GM21526 (cell line): ENCODE data around the gene GCN1.

Experiments
- ATAC-seq: cut with Tn5 transposase; IDR thresholded peaks from one replicate; pipeline ENCODE4 v1.9.1; 2021; ENCODE audit warnings: moderate library complexity; ENCODE audit not compliant: unreplicated experiment, low FRiP score

The GCN1 gene

GRCh38 chr12:120155072-120155471 is 39.4 kb downstream of the GCN1 start:
- ATAC-seq: no peak

- no peak for ATAC-seq
These were observed 43.5 kb downstream of the GCN1 start for GRCh38 chr12:120150919-120151525.

DNA sequence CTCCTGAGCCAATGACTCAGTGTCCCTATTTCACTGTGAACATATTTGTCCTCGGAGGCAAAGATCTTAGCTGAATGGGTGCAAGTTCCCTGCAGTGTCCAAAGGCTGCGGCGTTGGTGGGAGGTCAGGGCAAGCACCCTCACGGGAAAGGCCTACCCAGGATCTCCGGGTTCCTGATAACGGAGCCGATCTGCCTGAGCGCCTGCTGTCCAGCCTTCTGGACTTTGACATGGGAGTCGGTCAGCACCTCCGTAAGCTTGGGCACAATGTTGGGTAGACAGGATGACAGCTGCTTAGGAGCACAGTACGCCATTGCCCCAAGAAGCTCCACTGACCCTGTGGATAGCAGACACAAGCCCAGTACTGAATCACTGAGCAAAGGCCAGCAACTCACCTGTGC is 46.5 kb downstream of the GCN1 start:
- ATAC-seq: no peak

GRCh38 chr12:120145164-120145563 is 49.4 kb downstream of the GCN1 start:
- ATAC-seq: no peak

DNA sequence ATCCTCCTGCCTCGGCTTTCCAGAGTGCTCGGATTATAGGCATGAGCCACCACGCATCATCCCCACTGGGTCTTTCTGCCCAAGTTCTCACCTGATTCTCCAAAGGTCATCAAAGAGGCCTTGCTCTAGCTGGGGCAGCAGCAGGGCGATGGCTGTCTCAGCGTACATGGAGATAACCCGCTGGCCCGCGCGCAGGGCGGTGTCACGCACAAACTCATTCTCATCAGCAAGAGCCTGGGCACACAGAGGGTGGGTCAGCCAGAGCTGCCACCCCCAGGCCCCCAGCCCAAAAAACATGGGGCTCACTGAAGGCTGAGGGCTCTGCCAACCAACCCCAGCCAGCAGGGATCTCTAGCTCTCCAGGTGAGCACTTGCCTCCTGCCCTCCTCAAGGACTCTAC is 50.3 kb downstream of the GCN1 start:
- ATAC-seq: no peak

- no peak for ATAC-seq
These were observed 52.2 kb downstream of the GCN1 start for GRCh38 chr12:120142231-120142877.

- ATAC-seq: no peak
These were observed 53.2 kb downstream of the GCN1 start for GRCh38 chr12:120141336-120141735.

DNA sequence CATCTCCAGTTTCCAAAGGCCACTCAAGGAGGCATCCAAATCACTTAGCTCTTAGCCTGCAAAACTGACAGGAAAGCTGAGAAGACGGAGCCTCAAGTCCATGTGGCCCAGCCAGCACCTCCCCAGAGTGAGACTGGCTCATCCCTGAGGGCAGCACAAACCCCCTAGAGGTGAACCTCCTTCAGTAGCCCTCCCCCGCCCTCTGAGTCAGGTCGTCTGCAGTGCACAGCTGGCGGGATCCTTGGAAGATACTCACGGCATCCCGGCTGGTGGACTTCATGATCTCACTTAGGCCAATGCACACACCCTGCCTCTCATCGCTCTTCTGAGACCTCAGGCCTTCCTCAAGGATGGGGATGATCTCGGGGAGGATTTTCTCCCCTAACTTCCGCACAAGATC is 53.9 kb downstream of the GCN1 start:
- ATAC-seq: no peak

DNA sequence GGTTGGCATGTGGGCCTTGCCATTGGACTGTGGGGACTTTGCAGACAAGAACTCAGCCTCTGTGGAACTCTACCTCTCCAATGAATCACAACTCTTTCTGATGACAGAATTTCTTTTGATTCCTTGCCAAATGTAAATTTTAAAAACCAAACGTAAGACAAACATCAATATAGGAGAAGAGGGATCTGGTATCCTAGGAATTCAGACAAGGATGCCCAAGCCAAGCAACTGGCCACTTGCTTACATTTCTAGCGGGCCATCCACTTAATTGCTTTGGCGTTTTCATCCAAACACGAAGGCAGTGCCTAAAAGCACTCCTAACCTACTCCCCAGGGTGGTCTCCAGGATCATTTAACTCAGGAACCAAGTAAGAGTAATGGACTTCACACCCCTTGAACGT is 54.6 kb downstream of the GCN1 start:
- ATAC-seq: no peak

DNA sequence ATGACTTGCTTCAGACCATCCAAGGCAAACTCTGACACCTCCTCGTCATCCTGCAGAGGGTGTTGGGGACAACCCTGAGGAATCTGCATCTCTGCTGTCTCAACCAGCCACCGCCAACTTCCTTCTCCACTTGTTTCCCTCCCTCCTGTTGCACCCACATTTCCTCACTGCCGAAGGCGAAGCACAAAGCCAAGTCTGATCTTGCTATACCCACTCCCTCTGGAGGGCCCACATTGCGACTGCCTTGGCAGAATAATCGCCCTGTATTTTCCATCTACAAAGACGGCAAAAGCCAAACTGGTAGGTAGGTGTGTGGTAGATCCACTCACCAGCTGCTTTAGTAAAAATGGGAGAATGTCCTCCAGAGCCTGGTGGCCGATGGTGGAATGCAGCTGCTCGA is 56.1 kb downstream of the GCN1 start:
- ATAC-seq: no peak

GRCh38 chr12:120137833-120138232 is 56.7 kb downstream of the GCN1 start:
- ATAC-seq: no peak

GRCh38 chr12:120136093-120136770 is 58.3 kb downstream of the GCN1 start:
- ATAC-seq: no peak

DNA sequence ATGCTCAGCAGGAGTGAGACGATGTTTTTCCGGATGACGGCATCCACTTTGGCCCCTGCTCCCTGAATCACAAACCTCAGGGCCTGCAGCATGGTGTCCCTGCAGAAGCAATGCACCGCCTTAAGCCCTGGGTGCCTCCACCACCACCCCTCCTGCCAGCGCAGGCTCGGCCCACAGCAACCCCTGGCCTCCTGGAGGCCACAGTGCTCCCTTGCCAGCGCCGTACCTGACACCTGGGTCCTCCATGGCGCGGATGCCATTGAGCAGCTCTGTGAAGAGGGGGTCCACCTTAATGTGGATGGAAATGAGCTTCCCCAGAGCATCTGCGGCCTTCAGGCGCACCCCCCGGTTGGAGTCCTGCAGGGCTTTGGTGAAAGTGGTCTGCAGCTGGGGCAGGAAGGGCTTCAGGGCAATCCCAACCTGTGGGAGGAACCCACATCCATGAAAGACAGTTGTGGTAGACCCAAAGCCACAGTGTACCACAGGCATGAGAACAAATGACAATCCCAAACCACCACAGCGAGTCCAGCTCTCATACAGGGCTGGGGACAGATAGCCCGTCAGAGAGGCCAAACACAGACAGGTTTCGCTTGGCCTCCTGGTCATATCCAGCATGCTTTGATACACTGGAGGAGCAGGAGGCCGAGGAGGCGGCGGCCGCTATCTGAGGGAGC is 60.1 kb downstream of the GCN1 start:
- no peak for ATAC-seq

DNA sequence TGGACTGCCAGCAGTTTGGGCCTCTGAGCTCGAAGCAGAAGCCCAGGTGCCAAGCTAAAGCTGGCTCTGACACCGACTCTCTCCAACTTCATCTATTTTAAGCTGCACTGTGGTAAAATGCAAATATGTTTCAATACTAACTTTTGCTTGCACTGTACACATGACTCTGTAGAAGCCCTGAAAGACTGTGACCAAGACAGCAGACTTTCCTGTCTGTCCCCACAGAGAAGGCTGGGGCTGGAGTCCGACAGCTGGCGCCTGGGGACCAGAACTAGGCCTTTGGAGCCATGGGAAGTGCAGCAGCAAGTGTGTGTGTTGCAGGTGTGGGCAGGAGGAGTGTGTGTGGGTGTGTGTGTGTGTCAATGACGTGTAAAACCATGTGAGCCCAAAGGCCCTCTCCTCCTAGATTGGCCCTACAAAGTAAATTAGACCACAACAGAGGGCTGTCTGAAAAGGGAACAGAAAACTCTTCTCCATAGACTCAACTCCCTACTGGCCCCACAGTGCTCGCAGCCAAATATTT is 61.6 kb downstream of the GCN1 start:
- ATAC-seq: peak; percentile 83

DNA sequence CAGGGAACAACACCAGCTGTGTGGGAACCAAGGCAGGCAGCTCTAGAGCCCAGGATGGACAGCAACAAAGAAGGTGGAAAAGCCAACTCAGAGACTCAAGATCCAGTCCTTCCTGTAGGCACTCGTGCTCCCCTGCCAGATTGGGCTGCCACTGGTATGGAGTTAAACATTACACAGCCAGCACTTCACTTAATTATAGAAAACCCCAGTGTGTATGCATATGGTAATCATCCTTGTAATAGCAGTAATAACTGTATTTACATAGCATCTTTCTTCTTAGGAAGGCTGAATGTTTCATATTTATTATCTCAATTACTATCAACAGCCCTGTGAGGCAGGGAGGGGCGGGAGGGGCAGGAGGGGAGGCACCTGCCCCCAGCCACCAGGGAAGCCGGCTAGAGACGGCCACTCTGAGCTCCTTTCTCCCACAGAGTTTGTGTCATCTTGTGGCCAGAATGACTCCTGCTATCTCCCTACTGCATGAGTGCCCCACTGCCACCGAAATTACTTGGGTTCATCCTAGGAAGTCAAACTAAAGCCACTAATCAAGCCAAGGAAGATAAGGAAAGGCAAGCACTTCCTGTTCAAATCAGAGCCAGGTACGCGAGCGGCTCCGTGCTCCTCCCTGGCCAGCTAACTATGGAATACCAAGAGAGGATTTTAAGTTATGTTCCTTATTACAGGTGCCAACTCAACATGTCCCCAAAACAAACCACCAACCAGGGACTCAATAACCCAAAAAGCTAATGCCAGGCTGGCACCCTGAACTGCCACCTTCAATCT is 62.3 kb downstream of the GCN1 start:
- no peak for ATAC-seq

DNA sequence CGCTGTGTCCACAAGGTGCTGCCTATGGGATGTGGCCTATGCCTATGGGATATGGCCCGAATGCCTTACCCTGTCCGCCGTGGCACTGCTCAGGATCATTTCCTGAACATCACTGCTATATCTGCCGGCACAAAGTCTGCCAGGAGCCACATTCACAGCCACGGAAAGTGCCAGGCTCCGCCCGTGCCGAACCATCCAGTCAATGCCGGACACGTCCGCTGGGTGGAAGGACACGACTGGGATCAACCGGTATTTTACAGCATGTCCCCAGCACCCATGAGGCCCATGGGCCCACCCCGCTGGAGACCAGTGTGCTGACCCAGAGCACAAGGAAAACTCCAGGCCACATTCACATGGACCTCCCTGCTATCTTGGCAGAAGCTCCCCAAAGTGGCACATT is 63.4 kb downstream of the GCN1 start:
- ATAC-seq: no peak

- ATAC-seq: no peak
These were observed 64.5 kb downstream of the GCN1 start for GRCh38 chr12:120130011-120130410.

DNA sequence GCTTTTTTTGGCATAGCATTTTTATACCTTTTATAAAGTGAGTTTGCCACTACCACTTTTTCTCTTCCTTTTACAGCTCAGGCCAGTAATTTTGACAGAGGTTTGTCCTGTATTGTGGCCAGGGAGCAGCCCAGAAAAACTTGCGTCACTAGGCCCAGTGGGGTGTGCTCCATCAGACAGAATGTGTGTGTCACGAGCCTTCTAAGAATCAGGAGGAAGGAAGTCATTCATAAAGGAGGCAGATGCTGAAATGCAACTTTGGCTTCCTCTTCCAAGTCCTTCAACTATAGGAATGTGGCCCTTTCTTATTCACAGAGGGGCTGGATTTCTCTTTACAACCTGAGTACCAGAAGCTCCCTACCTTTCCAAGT is 67.9 kb downstream of the GCN1 start:
- ATAC-seq: no peak

DNA sequence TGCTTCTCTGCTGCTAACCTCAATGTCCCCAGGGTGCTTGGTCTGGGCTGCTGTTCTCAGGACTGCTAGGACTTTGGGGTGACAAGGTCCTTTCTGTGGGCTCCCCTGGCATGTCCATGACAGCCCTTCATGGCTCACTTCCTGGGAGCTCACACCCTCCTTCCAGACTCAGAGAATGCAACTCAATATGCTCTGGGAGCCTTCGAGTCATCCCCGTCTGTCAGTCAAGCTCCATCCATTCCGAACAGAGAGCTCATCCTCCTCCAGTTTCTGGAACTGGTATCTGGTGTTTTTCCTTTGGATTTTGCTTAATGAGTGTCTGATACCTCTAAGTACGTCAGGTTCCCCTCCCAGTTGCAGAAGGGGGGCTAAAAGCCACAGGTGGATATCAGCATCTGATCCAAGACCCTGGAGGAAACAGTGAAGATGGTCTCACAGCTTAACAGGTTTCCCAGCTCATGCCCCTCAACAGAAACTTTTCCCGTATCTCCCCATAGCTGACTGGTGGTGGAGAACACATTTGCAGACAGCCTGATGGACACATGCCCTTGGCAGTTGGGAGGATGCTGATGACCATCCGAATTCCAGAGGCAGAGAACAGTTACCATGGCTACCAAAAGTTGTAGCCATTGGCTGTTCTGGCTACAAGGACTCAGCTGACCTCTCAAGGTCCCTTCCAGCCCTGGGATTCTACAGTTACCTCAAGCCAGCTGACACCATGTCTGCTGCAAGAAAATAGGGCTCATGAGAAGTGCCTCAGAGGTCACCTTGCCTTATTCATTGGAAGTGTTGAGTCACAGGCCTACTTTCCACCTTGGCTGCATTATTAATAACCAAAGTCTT is 68.5 kb downstream of the GCN1 start:
- ATAC-seq: no peak

DNA sequence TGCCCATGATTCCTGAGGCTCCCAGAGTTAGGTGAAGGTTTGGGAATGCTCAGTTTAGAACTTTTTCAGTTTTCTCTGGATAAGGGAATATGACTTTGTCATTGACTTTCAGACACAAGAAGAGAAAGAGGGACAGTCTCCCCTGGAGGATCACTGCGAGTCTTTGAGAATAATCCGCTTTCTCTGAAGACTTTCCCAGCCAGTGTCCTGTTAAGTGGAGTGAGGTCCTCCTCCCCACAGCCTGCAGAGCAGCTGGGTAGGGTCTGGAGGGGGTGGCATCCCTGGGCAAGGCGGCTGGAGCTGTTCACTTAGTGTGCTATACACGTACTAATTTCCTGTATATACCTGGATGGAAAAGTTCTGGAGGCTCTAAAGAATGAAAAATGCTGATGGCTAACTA is 69.5 kb downstream of the GCN1 start:
- ATAC-seq: no peak
